Endothelial cell of umbilical vein (primary cell): ENCODE measurements around the gene MGP. TPM values are rescaled to one million over a fixed set of nuclear protein-coding genes. Genes with fewer than 3 reads are reported as not detected.

Experiments used
- BruUV-seq: library from RNA; stranded (reverse); fragments of 400-500 nt; replicated peaks from 2 replicates; lab custom pipeline; 2021; lab: Mats Ljungman, UMichigan
- CTCF ChIA-PET: fragments of 300-600, 350-600 bp; sonication (Branson Sonifier 250); formaldehyde crosslinking; loops from one replicate; lab custom pipeline; 2021; ENCODE audit warnings: antibody characterized with exemption, inconsistent platforms; lab: Charles Lee
- POLR2A ChIA-PET: fragments of 300-600, 350-600 bp; sonication (Branson Sonifier 250); formaldehyde crosslinking; loops from one replicate; lab custom pipeline; 2021; ENCODE audit warnings: antibody characterized with exemption, inconsistent platforms; lab: Charles Lee
- DNase-seq: peaks from one replicate; pipeline ENCODE4 v3.0.0-alpha.2; 2011; ENCODE audit warnings: low read depth, low spot score
- FAIRE-seq: peaks from 2 replicates; lab custom pipeline; 2011; peaks lifted over from hg19 to GRCh38; lab: Jason Lieb, UNC
- H2AFZ ChIP-seq: 2 replicates; pipeline ENCODE4 v1.6.0; 2012; ENCODE audit warnings: low read depth, low read length, control low read depth, inconsistent platforms
- H3K27ac ChIP-seq: 2 replicates; pipeline ENCODE4 v1.5.1; 2011; ENCODE audit warnings: low read depth, mild to moderate bottlenecking, control low read depth, low read length, moderate library complexity; ENCODE audit not compliant: insufficient read depth
- H3K27me3 ChIP-seq, 2 experiments: 2 replicates each; pipeline versions ENCODE4 v1.6.0 to v1.6.1; 2011; ENCODE audit warnings: low read length in 2 of 2, mixed read lengths in 1 of 2; ENCODE audit not compliant: control insufficient read depth in 2 of 2, insufficient read depth in 2 of 2
- H3K36me3 ChIP-seq, 2 experiments: 2 replicates in 1 of 2; 3 replicates in 1 of 2; pipeline ENCODE4 v1.5.1; 2011; ENCODE audit warnings: low read length in 2 of 2, mild to moderate bottlenecking in 1 of 2, moderate library complexity in 1 of 2; ENCODE audit not compliant: control insufficient read depth in 2 of 2, insufficient read depth in 2 of 2; ENCODE audit errors: extremely low read depth in 1 of 2
- H3K4me1 ChIP-seq: 3 replicates; pipeline ENCODE4 v1.5.1; 2011; ENCODE audit warnings: mild to moderate bottlenecking, low read length; ENCODE audit not compliant: control insufficient read depth, insufficient read depth; ENCODE audit errors: extremely low read depth
- H3K4me2 ChIP-seq: 2 replicates; pipeline ENCODE4 v1.6.1; 2011; ENCODE audit warnings: low read length, control low read depth, mixed read lengths; ENCODE audit not compliant: insufficient read depth
- H3K4me3 ChIP-seq, 3 experiments: fragments of 200-600 bp in 1 of 3; sonication (generic), shearing (Covaris generic) in 1 of 3; replicated peaks in 1 of 3; 2 replicates each; pipeline ENCODE4 v1.5.1; 2011 to 2016; ENCODE audit warnings: control low read depth in 3 of 3, low read length in 3 of 3, mild to moderate bottlenecking in 2 of 3, inconsistent platforms in 1 of 3, low read depth in 1 of 3, moderate library complexity in 1 of 3; ENCODE audit not compliant: insufficient read depth in 1 of 3
- H3K79me2 ChIP-seq: 2 replicates; pipeline ENCODE4 v1.6.0; 2012; ENCODE audit warnings: low read length, inconsistent platforms; ENCODE audit not compliant: control insufficient read depth, insufficient read depth
- H3K9ac ChIP-seq: replicated peaks from 2 replicates; pipeline ENCODE3; 2011; ENCODE audit warnings: low read length, control low read depth; ENCODE audit not compliant: insufficient read depth; ENCODE audit errors: extremely low read depth
- H3K9me1 ChIP-seq: replicated peaks from 3 replicates; pipeline ENCODE4 v1.6.0; 2011; ENCODE audit warnings: mild to moderate bottlenecking, low read length; ENCODE audit not compliant: control insufficient read depth, insufficient read depth; ENCODE audit errors: extremely low read depth
- H3K9me3 ChIP-seq: replicated peaks from 2 replicates; pipeline ENCODE4 v1.5.1; 2012; ENCODE audit warnings: low read length, inconsistent platforms; ENCODE audit not compliant: control insufficient read depth, insufficient read depth
- H4K20me1 ChIP-seq: replicated peaks from 2 replicates; pipeline ENCODE3; 2011; ENCODE audit warnings: mild to moderate bottlenecking, low read length; ENCODE audit not compliant: control insufficient read depth, insufficient read depth; ENCODE audit errors: extremely low read depth
- EZH2 ChIP-seq: IDR thresholded peaks from 2 replicates; pipeline ENCODE4 v1.6.1; 2012; ENCODE audit warnings: borderline replicate concordance, low read depth, mild to moderate bottlenecking, moderate library complexity, low read length, inconsistent platforms; ENCODE audit not compliant: severe bottlenecking
- FOS ChIP-seq: IDR thresholded peaks from 2 replicates; pipeline ENCODE4 v1.6.1; 2011; ENCODE audit warnings: mild to moderate bottlenecking, low read length, moderate library complexity, borderline replicate concordance; ENCODE audit not compliant: insufficient read depth
- GATA2 ChIP-seq: IDR thresholded peaks from 2 replicates; pipeline ENCODE4 v1.7.0; 2011; ENCODE audit warnings: low read depth, mild to moderate bottlenecking, moderate library complexity, mixed read lengths, low read length; ENCODE audit not compliant: insufficient read length, insufficient read depth
- JUN ChIP-seq: IDR thresholded peaks from 2 replicates; pipeline ENCODE4 v1.6.1; 2011; ENCODE audit warnings: borderline replicate concordance, low read depth; ENCODE audit not compliant: insufficient read length, insufficient read depth
- MYC ChIP-seq: IDR thresholded peaks from one replicate; pipeline ENCODE4 v1.6.1; 2011; ENCODE audit warnings: mild to moderate bottlenecking, low read depth, low read length
- POLR2A ChIP-seq: IDR thresholded peaks from 2 replicates; pipeline ENCODE4 v1.6.1; 2012; ENCODE audit warnings: low read depth, mild to moderate bottlenecking, control low read depth, low read length
- POLR2AphosphoS5 ChIP-seq: IDR thresholded peaks from 2 replicates; pipeline ENCODE4 v1.6.1; 2012; ENCODE audit warnings: low read depth, mild to moderate bottlenecking, control low read depth, low read length, moderate library complexity; ENCODE audit not compliant: insufficient read depth
- dilution Hi-C: fragments of 300-500 bp; cut with MboI; formaldehyde crosslinking; loops from one replicate; pipeline ENCODE4 v1.15.0; 2019; ENCODE audit warnings: low sequenced_read_pairs; ENCODE audit not compliant: extremely low pct_ligation_motif_present
- intact Hi-C: fragments of 100-400 bp; cut with micrococcal nuclease; formaldehyde crosslinking; loops from one replicate; pipeline ENCODE4 v1.10.0; 2022
- polyA plus RNA-seq, 4 experiments: library from polyadenylated mRNA; depleted of rRNA in 3 of 4; stranded (reverse) in 3 of 4; unstranded in 1 of 4; fragments of >200 nt; gene quantifications; 2 replicates each; pipeline versions ENCODE4 v1.2.1 to v1.2.3, GENCODE V29; 2011 to 2012; ENCODE audit warnings: missing spikeins in 1 of 4
- total RNA-seq: library from RNA; stranded (reverse); gene quantifications from 2 replicates; pipeline ENCODE4 v1.2.3, GENCODE V29; 2021
- TF ChIP-seq, protein P1 (sequence below): IDR thresholded peaks from 2 replicates; pipeline ENCODE4 v1.6.1; 2011; ENCODE audit not compliant: insufficient read depth, insufficient read length
- TF ChIP-seq, protein P2 (sequence below), 2 donors: IDR thresholded peaks; 1 replicate in 1 of 2; 2 replicates in 1 of 2; pipeline ENCODE4 v1.5.1; 2011; ENCODE audit warnings: low read length in 2 of 2, mild to moderate bottlenecking in 2 of 2, moderate library complexity in 2 of 2, control low read depth in 1 of 2, inconsistent platforms in 1 of 2, low read depth in 1 of 2; ENCODE audit not compliant: insufficient read depth in 1 of 2; ENCODE audit errors: extremely low read depth in 1 of 2

MGP gene
- total and polyA plus RNA-seq, 2 donors (not counting 3 experiments of a cell fraction or from before 2014, with no cell fraction given): 284 to 479 TPM

DNA sequence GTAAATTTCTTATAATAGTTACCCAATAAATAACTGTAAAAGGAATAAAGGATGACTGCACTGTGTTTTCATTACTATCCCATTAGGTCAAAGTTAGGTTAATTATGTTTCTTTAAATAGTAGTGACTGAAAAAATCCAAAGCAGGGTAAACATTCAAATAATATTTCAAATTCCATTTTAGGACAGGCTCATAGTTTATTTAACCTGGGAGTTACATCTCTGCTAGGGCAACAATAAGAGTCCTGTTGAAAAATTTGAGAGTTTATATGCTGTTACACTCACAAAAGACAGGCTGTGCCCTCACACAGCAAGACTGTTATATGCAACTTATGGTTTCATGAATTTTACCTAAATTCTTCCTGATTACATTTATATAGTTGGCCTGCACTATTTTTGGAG lies 44.6 kb upstream of the MGP start:
- dilution Hi-C loops: no loop called here
- no peaks in the 10 kb centered on the region for H3K27me3 ChIP-seq
- no peaks in the 10 kb centered on the region for H3K9me3 ChIP-seq
- no peaks in the 10 kb centered on the region for H3K79me2 ChIP-seq
- no TSS peak for BruUV-seq
- H3K4me2 ChIP-seq: no peak overlapping the region
- FAIRE-seq (no peak), DNase-seq (peak; percentile 46)
- intact Hi-C loops: no loop called here
- no peak for TF ChIP-seq GATA2
- TF ChIP-seq EZH2: no peak
- TF ChIP-seq FOS: no peak
- TF ChIP-seq JUN: no peak
- TF ChIP-seq POLR2AphosphoS5: no peak
- TF ChIP-seq MYC: no peak
- TF ChIP-seq POLR2A: no peak
- TF ChIP-seq, protein P1, sequence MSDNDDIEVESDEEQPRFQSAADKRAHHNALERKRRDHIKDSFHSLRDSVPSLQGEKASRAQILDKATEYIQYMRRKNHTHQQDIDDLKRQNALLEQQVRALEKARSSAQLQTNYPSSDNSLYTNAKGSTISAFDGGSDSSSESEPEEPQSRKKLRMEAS: no peak
- TF ChIP-seq, protein P2, sequence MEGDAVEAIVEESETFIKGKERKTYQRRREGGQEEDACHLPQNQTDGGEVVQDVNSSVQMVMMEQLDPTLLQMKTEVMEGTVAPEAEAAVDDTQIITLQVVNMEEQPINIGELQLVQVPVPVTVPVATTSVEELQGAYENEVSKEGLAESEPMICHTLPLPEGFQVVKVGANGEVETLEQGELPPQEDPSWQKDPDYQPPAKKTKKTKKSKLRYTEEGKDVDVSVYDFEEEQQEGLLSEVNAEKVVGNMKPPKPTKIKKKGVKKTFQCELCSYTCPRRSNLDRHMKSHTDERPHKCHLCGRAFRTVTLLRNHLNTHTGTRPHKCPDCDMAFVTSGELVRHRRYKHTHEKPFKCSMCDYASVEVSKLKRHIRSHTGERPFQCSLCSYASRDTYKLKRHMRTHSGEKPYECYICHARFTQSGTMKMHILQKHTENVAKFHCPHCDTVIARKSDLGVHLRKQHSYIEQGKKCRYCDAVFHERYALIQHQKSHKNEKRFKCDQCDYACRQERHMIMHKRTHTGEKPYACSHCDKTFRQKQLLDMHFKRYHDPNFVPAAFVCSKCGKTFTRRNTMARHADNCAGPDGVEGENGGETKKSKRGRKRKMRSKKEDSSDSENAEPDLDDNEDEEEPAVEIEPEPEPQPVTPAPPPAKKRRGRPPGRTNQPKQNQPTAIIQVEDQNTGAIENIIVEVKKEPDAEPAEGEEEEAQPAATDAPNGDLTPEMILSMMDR (IDR thresholded peaks at IDR 0.05; ENCODE audit: extremely low read depth in 1 of 2, insufficient read depth in 1 of 2, low read depth in 1 of 2, low read length in 2 of 2): no peak
- H3K36me3 ChIP-seq: no peaks in the 10 kb centered on the region
- POLR2A ChIA-PET: no interaction called here
- H3K4me3 ChIP-seq: no peak overlapping the region
- no peaks in the 10 kb centered on the region for H3K9me1 ChIP-seq
- CTCF ChIA-PET: no interaction called here
- H3K9ac ChIP-seq: no peak overlapping the region
- H4K20me1 ChIP-seq: no peaks in the 10 kb centered on the region
- H3K4me1 ChIP-seq: peaks cover 6% of the 10 kb centered on the region
- H3K27ac ChIP-seq: no peak overlapping the region
- H2AFZ ChIP-seq: no peak overlapping the region
